GM19324 (cell line): ENCODE data around the gene GTSE1.
"Not testable (repeated sequence)": the region's sequence is repeated elsewhere in the genome, so short reads cannot be mapped to it uniquely, and the experiment has no call there.

Experiments
- ATAC-seq: cut with Tn5 transposase; IDR thresholded peaks from one replicate; pipeline ENCODE4 v1.9.1; 2021; ENCODE audit warnings: mild to moderate bottlenecking, moderate library complexity; ENCODE audit not compliant: unreplicated experiment, low FRiP score

The GTSE1 gene

GRCh38 chr22:46292173-46292572 lies 4.5 kb upstream of the GTSE1 start:
- no peak for ATAC-seq

GRCh38 chr22:46292732-46293131 lies 3.9 kb upstream of the GTSE1 start:
- no peak for ATAC-seq

GRCh38 chr22:46293577-46294260 lies 3.0 kb upstream of the GTSE1 start:
- no peak for ATAC-seq

- no peak for ATAC-seq
Observed at GRCh38 chr22:46294784-46295183, 1.9 kb upstream of the GTSE1 start.

- no peak for ATAC-seq
Observed at GRCh38 chr22:46295277-46295971, 1.2 kb upstream of the GTSE1 start.

GRCh38 chr22:46297151-46297812 lies 612 bp downstream of the GTSE1 start:
- peak; percentile 23 for ATAC-seq

GRCh38 chr22:46299101-46299500 lies 2.4 kb downstream of the GTSE1 start:
- ATAC-seq = no peak

- no peak for ATAC-seq
Observed at GRCh38 chr22:46300491-46300890, 3.8 kb downstream of the GTSE1 start.

- ATAC-seq = no peak
Observed at GRCh38 chr22:46303347-46303965, 6.8 kb downstream of the GTSE1 start.

GRCh38 chr22:46308283-46308988 lies 11.8 kb downstream of the GTSE1 start:
- ATAC-seq = no peak

GRCh38 chr22:46309526-46310085 lies 12.9 kb downstream of the GTSE1 start:
- ATAC-seq = no peak

GRCh38 chr22:46312056-46312455 lies 15.4 kb downstream of the GTSE1 start:
- ATAC-seq = no peak

- ATAC-seq = not testable (repeated sequence)
Observed at GRCh38 chr22:46312848-46313247, 16.2 kb downstream of the GTSE1 start.

GRCh38 chr22:46315976-46316375 lies 19.3 kb downstream of the GTSE1 start:
- ATAC-seq = no peak

GRCh38 chr22:46317646-46318045 lies 21.0 kb downstream of the GTSE1 start:
- ATAC-seq = no peak

GRCh38 chr22:46318576-46318975 lies 21.9 kb downstream of the GTSE1 start:
- ATAC-seq = no peak

GRCh38 chr22:46319319-46319718 lies 22.6 kb downstream of the GTSE1 start:
- ATAC-seq = no peak

GRCh38 chr22:46320166-46320710 lies 23.6 kb downstream of the GTSE1 start:
- no peak for ATAC-seq

GRCh38 chr22:46320716-46321386 lies 24.2 kb downstream of the GTSE1 start:
- no peak for ATAC-seq
